Mesothelial cell of epicardium (in vitro differentiated cells): ENCODE results near the gene GRK5. TPM values are rescaled to one million over a fixed set of nuclear protein-coding genes. Genes with fewer than 3 reads are reported as not detected.

ENCODE experiments used
- DNase-seq, 2 experiments: peaks; one replicate each; pipeline ENCODE4 v3.0.0; 2021; ENCODE audit warnings: low spot score in 2 of 2; ENCODE audit not compliant: unreplicated experiment in 2 of 2
- H3K27ac Mint-ChIP-seq: 2 replicates; pipeline ENCODE4 v1.8.0; 2021; ENCODE audit warnings: mixed read lengths
- H3K27me3 Mint-ChIP-seq: 2 replicates; pipeline ENCODE4 v1.8.0; 2021; ENCODE audit warnings: low read depth, mixed read lengths
- H3K36me3 Mint-ChIP-seq: 2 replicates; pipeline ENCODE4 v1.8.0; 2021; ENCODE audit warnings: mixed read lengths
- H3K4me1 Mint-ChIP-seq: 2 replicates; pipeline ENCODE4 v1.8.0; 2021; ENCODE audit warnings: mixed read lengths
- H3K4me3 Mint-ChIP-seq: 2 replicates; pipeline ENCODE4 v1.8.0; 2021; ENCODE audit warnings: mild to moderate bottlenecking, moderate library complexity, mixed read lengths
- H3K9me3 Mint-ChIP-seq: 2 replicates; pipeline ENCODE4 v1.8.0; 2021; ENCODE audit warnings: mixed read lengths
- total RNA-seq: library from RNA; stranded (reverse); gene quantifications from 3 replicates; pipeline ENCODE4 v1.2.1, GENCODE V29; 2021
- TF ChIP-seq, protein P1 (sequence below): fragments of 200-600 bp; sonication (generic); IDR thresholded peaks from one replicate; pipeline ENCODE4 v1.5.0; 2021; ENCODE audit warnings: antibody characterized with exemption; ENCODE audit not compliant: unreplicated experiment

Gene GRK5
- 13.6 to 14.5 TPM (median 14.0 TPM) in 3 replicates for total RNA-seq

DNA sequence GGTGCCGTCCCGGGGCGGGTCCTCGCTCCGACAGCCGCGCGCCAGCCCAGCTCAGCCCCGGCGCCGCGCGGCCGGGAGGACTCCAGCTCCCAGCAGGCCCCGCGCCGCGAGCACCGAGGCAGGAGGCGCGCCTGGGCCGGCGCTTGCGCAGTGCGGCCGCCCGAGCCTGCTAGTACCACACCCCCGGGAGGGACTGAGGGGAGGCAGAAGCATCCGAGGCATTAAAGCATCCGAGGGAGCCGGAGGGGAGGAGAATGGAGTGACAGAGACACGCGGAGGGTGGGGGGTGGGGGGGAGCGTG lies at the start of gene GRK5:
Gene GRK5 (plus strand): TSS at position 206 of the 301 bp plus-strand sequence. CDS start 347 bp downstream, outside the sequence.
- Mint-ChIP-seq H3K36me3 (no peaks in the 10 kb centered on the region), H3K27ac (peak within 1 kb of the TSS; percentile 95), H3K4me3 (peak within 1 kb of the TSS; percentile 87), H3K9me3 (no peaks in the 10 kb centered on the region), H3K4me1 (peaks cover 46% of the 10 kb centered on the region), H3K27me3 (peaks cover 16% of the 10 kb centered on the region)
- TF ChIP-seq, protein P1, sequence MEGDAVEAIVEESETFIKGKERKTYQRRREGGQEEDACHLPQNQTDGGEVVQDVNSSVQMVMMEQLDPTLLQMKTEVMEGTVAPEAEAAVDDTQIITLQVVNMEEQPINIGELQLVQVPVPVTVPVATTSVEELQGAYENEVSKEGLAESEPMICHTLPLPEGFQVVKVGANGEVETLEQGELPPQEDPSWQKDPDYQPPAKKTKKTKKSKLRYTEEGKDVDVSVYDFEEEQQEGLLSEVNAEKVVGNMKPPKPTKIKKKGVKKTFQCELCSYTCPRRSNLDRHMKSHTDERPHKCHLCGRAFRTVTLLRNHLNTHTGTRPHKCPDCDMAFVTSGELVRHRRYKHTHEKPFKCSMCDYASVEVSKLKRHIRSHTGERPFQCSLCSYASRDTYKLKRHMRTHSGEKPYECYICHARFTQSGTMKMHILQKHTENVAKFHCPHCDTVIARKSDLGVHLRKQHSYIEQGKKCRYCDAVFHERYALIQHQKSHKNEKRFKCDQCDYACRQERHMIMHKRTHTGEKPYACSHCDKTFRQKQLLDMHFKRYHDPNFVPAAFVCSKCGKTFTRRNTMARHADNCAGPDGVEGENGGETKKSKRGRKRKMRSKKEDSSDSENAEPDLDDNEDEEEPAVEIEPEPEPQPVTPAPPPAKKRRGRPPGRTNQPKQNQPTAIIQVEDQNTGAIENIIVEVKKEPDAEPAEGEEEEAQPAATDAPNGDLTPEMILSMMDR, result no peak
- DNase-seq, result peak; percentile 90 to 92

DNA sequence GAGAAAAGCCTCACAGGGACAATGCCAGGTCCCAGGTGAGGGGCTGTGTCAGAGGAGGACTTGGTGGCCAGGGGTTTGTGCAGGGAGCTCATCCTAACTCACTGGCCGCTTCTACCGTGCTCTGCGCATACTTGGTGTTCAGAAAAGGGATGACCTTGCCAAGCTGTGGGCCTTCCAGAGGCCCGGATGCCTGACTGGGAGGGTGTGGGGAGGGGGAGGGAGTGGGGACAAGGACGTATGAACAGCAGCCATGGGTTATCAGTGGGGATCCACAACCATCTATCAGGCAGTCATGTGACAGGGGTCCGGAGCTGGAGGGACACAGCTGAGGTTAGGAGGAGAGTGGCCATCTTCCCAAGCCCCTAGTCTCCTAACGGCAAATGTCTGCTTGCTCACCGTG lies 48.0 kb upstream of the GRK5 start:
- H3K9me3 Mint-ChIP-seq, result no peaks in the 10 kb centered on the region
- TF ChIP-seq, protein P1, result no peak
- no peaks in the 10 kb centered on the region for H3K27me3 Mint-ChIP-seq
- H3K36me3 Mint-ChIP-seq, result peaks cover 18% of the 10 kb centered on the region
- DNase-seq, result no peak
- peaks cover 14% of the 10 kb centered on the region for H3K4me1 Mint-ChIP-seq
- H3K27ac Mint-ChIP-seq, result no peak overlapping the region
- no peak overlapping the region for H3K4me3 Mint-ChIP-seq

DNA sequence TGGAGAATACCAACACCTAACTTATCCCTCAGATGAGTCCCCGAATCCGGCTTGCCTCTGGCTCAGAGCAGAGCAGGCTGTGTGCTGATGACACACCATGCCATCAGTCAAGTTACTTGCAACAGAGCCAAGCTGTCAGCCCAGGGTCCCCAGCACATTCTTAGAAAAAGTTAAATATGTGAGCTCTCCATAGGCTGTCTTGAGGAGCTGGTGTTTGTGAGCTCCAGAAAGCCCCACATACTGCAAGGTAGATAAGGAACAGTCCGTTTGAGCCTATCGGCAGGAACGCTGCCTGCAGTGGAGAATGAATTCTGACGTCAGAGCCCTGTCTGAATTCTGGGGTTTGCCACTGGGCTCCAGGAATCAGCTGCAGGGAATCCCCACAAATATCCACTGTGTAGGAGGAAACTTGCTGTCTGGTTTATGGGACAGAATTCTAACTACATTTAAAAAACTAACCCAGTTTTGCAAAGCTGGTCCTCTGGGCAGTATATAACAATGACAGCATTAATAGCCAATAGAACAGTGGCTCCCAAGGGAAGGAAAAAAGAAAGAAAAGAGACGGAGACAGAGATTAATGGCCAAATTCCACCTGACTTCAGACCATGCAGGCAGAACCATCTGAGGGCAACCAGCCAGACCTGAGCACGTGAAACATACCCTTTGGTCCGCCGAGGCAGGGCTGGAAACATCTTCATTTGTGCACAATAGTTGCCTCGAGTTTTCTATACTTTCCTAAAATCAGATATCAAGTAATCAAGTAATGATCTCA lies 45.5 kb upstream of the GRK5 start:
- Mint-ChIP-seq H3K27ac (peak overlapping the region; percentile 94), H3K4me1 (peaks cover 24% of the 10 kb centered on the region), H3K4me3 (peak overlapping the region; percentile 26), H3K9me3 (no peaks in the 10 kb centered on the region), H3K36me3 (peaks cover 10% of the 10 kb centered on the region), H3K27me3 (no peaks in the 10 kb centered on the region)
- DNase-seq, result no peak
- TF ChIP-seq, protein P1, result no peak

DNA sequence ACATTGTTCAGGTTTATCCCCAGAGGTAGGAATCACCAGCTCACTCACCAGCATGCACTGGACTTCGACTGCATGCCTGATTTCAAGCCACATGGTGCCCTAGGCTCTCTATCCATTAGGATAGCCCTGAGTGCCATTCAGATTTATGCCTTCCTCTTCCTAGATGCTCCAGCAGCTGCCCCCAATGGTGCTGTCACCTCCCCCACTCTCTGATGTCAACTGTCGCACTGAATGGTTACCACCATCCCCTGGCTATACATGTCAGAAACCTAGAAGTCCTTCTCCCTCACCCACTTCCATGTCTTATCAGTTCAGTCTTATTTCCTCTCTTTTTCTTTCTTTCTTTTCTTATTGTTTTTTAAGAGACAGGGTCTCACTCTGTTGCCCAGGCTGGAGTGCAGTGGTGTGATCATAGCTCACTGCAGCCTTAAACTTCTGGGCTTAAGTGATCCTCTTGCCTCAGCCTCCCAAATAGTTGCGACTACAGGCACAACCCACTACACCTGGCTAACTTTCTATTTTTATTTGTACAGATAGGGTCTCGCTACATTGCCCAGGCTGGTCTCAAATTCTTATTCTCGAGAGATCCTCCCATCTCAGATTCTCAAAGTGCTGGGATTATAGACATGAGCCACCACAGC lies 44.8 kb upstream of the GRK5 start:
- H3K27me3 Mint-ChIP-seq, result no peaks in the 10 kb centered on the region
- TF ChIP-seq, protein P1, result no peak

DNA sequence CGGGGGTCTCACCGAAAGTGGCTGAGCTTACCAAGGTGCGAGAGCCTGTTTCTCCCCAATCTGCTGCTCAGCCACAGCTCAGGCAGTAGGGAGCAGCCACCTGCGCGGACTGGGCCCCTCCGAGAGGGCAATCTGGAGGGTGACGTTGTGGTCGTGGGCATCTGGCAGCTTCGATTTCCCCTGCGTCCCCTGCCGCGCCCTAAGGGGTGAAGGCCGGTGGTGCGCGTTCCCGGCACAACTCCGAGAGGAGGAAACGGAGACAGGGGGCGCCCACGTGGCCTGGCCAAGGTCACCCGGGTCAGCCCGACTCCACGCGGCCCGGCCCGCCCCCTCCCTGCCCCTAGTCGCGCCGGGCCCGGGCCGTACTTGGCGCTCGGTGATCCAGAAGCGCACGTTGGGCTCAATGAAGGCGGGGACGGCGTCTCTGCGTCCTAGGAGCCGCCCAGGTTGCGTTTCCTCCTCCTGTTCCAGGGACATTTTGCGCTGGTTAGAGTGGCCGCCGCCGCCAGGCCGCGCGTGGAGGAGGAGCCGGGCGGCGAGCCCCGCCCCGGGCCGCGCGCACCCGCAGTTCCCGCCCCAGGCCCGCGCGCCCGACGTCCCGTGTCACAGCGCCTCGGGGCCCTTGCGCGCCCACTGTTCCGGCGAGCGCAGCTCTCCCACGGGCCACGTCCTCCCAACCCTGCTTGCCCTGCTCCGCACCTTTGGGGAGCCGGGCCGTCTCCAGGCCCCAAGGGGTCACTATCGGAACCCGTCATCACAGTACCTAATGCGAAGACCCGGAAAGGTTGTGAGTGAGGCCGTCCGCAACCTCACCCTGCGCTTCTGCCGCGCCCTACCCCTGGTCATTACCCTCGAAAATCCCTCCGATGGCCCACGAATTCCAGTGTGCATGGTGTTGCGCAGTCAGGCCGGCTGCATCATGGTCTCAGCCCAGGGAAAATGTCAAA lies 41.9 kb upstream of the GRK5 start, which contains the start of gene SFXN4:
Gene SFXN4 (minus strand): TSS at position 544 of the 947 bp plus-strand sequence. CDS start 67 bp downstream, at position 477.
- Mint-ChIP-seq H3K4me1 (peaks cover 24% of the 10 kb centered on the region), H3K4me3 (peak within 1 kb of the TSS; percentile 88), H3K27me3 (no peaks in the 10 kb centered on the region), H3K36me3 (peaks cover 18% of the 10 kb centered on the region), H3K27ac (peak within 1 kb of the TSS; percentile 89), H3K9me3 (no peaks in the 10 kb centered on the region)
- peak; percentile 51 to 71 for DNase-seq
- TF ChIP-seq, protein P1, result no peak

More for the DNA sequence above, 44.8 kb upstream of the GRK5 start:
- Mint-ChIP-seq H3K27ac (no peak overlapping the region), H3K4me3 (no peak overlapping the region), H3K9me3 (no peaks in the 10 kb centered on the region), H3K36me3 (peaks cover 9% of the 10 kb centered on the region), H3K4me1 (peaks cover 24% of the 10 kb centered on the region)
- DNase-seq, result no peak
